Panc1 (cell line): Measurements from ENCODE around the gene RIOX2. TPM values are rescaled to one million over a fixed set of nuclear protein-coding genes. Genes with fewer than 3 reads are reported as not detected.

Experiments
- ATAC-seq: fragments of 200-7000 bp; cut with Tn5 transposase; 2 replicates; pipeline ENCODE4 v1.9.1; 2020; ENCODE audit warnings: mild to moderate bottlenecking, moderate library complexity
- BruUV-seq: library from RNA; stranded (reverse); fragments of 400-500 nt; replicated peaks from 2 replicates; lab custom pipeline; 2021; lab: Mats Ljungman, UMichigan
- CTCF ChIA-PET: fragments of 300-600 bp; sonication (Branson Sonifier 250); formaldehyde crosslinking; loops from one replicate; lab custom pipeline; 2022; ENCODE audit warnings: antibody characterized with exemption; lab: Charles Lee
- POLR2A ChIA-PET: fragments of 300-600 bp; sonication (Branson Sonifier 250); formaldehyde crosslinking; loops from one replicate; lab custom pipeline; 2022; ENCODE audit warnings: antibody characterized with exemption; lab: Charles Lee
- DNase-seq: peaks from one replicate; pipeline ENCODE4 v3.0.0-alpha.2; 2010; ENCODE audit warnings: low read depth, low spot score
- H3K27ac ChIP-seq: 2 replicates; pipeline ENCODE4 v1.5.1; 2011; ENCODE audit warnings: mild to moderate bottlenecking, low read length, inconsistent platforms
- H3K27me3 ChIP-seq: fragments of 200-500 bp; sonication (Bioruptor generic); 2 replicates; pipeline ENCODE4 v1.6.0; 2014; ENCODE audit warnings: low read length, inconsistent platforms; ENCODE audit not compliant: control insufficient read depth, insufficient read depth
- H3K36me3 ChIP-seq: fragments of 200-500 bp; sonication (Bioruptor generic); 2 replicates; pipeline ENCODE4 v1.5.1; 2014; ENCODE audit warnings: inconsistent platforms, mild to moderate bottlenecking, low read length, moderate library complexity; ENCODE audit not compliant: control insufficient read depth, insufficient read depth
- H3K4me1 ChIP-seq: 2 replicates; pipeline ENCODE4 v1.5.1; 2011; ENCODE audit warnings: inconsistent platforms, mild to moderate bottlenecking, low read length, moderate library complexity; ENCODE audit not compliant: control insufficient read depth, insufficient read depth
- H3K4me3 ChIP-seq, 2 experiments: 2 replicates each; pipeline ENCODE4 v1.5.1; 2011 to 2012; ENCODE audit warnings: low read depth in 2 of 2, low read length in 2 of 2, mild to moderate bottlenecking in 2 of 2, inconsistent platforms in 1 of 2, moderate library complexity in 1 of 2
- H3K9me3 ChIP-seq: fragments of 200-500 bp; sonication (Bioruptor generic); 2 replicates; pipeline ENCODE4 v1.5.1; 2014; ENCODE audit warnings: low read depth, mild to moderate bottlenecking, inconsistent platforms, low read length, moderate library complexity; ENCODE audit not compliant: control insufficient read depth, insufficient read depth
- CTCF ChIP-seq: fragments of 450-650 bp; IDR thresholded peaks from 2 replicates; pipeline ENCODE4 v1.5.1; 2017; ENCODE audit warnings: mild to moderate bottlenecking
- POLR2AphosphoS5 ChIP-seq: IDR thresholded peaks from 2 replicates; pipeline ENCODE4 v1.6.1; 2012; ENCODE audit warnings: mild to moderate bottlenecking, low read depth, low read length, moderate library complexity
- REST ChIP-seq, 2 experiments: IDR thresholded peaks; 2 replicates each; pipeline ENCODE4 v1.6.1; 2011 to 2012; ENCODE audit warnings: low read depth in 2 of 2, control low read depth in 1 of 2, low read length in 1 of 2, mild to moderate bottlenecking in 1 of 2, moderate library complexity in 1 of 2; ENCODE audit not compliant: insufficient read depth in 1 of 2
- SIN3A ChIP-seq: IDR thresholded peaks from 2 replicates; pipeline ENCODE4 v1.6.1; 2012; ENCODE audit warnings: low read depth, mild to moderate bottlenecking, low read length, moderate library complexity, borderline replicate concordance; ENCODE audit not compliant: insufficient read depth
- TCF7L2 ChIP-seq: IDR thresholded peaks from 2 replicates; pipeline ENCODE4 v1.6.1; 2011; ENCODE audit warnings: mild to moderate bottlenecking, low read depth, low read length, inconsistent platforms
- in situ Hi-C: cut with HindIII; loops from 2 replicates; pipeline ENCODE4 v1.10.0; 2016; ENCODE audit warnings: low sequenced_read_pairs, low pct_unique_long_range_greater_than_20kb
- intact Hi-C: fragments of 100-400 bp; cut with micrococcal nuclease; formaldehyde crosslinking; loops from one replicate; pipeline ENCODE4 v1.10.0; 2022; ENCODE audit not compliant: unreplicated experiment
- total RNA-seq: library from RNA; stranded (reverse); gene quantifications from one replicate; pipeline ENCODE4 v1.2.1, GENCODE V29; 2021; ENCODE audit not compliant: unreplicated experiment

Gene RIOX2
- total RNA-seq, 1 experiment from 2014 or later: 44.1 TPM

- ATAC-seq: no peak
- no peaks in the 10 kb centered on the region for H3K27me3 ChIP-seq
Measured at GRCh38 chr3:97952872-97953271, 19.4 kb downstream of the RIOX2 start.

GRCh38 chr3:97952280-97952679 lies 20.0 kb downstream of the RIOX2 start:
- in situ Hi-C loops: no loop called here
- TF ChIP-seq REST (IDR thresholded peaks at IDR 0.05; ENCODE audit: insufficient read depth in 1 of 2, low read depth in 2 of 2, low read length in 1 of 2) (no peak), POLR2AphosphoS5 (no peak), SIN3A (no peak), TCF7L2 (no peak), CTCF (no peak)
- Histone ChIP-seq H3K27ac (no peak overlapping the region), H3K9me3 (no peaks in the 10 kb centered on the region), H3K4me1 (no peaks in the 10 kb centered on the region), H3K4me3 (no peak overlapping the region), H3K27me3 (no peaks in the 10 kb centered on the region), H3K36me3 (peaks cover 15% of the 10 kb centered on the region; the same call in 1 of the 2 replicates)
- intact Hi-C loops: no loop called here
- POLR2A ChIA-PET: no interaction called here
- ATAC-seq: no peak
- no peak for DNase-seq
- no TSS peak for BruUV-seq
- CTCF ChIA-PET: interaction anchor here (0.5 kb wide), 1 partner anchor 12 kb away, joined by 3 read pairs; no protein-coding TSS in a partner anchor

More at GRCh38 chr3:97952872-97953271, 19.4 kb downstream of the RIOX2 start:
- no peak overlapping the region for H3K4me3 ChIP-seq
- no TSS peak for BruUV-seq
- intact Hi-C loops: no loop called here
- no peaks in the 10 kb centered on the region for H3K4me1 ChIP-seq
- H3K27ac ChIP-seq: no peak overlapping the region
- in situ Hi-C loops: no loop called here
- H3K36me3 ChIP-seq: peaks cover 15% of the 10 kb centered on the region; the same call in 1 of the 2 replicates
- TF ChIP-seq REST (IDR thresholded peaks at IDR 0.05; ENCODE audit: insufficient read depth in 1 of 2, low read depth in 2 of 2, low read length in 1 of 2) (no peak), SIN3A (no peak), CTCF (no peak), POLR2AphosphoS5 (no peak), TCF7L2 (no peak)
- ChIA-PET POLR2A (no interaction called here), CTCF (interaction anchor here (0.5 kb wide), 1 partner anchor 12 kb away, joined by 3 read pairs; no protein-coding TSS in a partner anchor)
- no peak for DNase-seq
- H3K9me3 ChIP-seq: no peaks in the 10 kb centered on the region
